22Rv1 (cell line): ENCODE results near the gene CORO2B.
A peak's percentile ranks its signal among the peaks of the same experiment; 100 is the strongest.

Experiments used
- H3K27ac ChIP-seq: fragments of 450-650 bp; 2 replicates; pipeline ENCODE4 v1.5.1; 2017
- ZFX ChIP-seq: fragments of 450-650 bp; IDR thresholded peaks from 2 replicates; pipeline ENCODE4 v1.6.1; 2017; ENCODE audit warnings: antibody characterized with exemption, borderline replicate concordance
- TF ChIP-seq, protein P1 (sequence below): fragments of 450-650 bp; IDR thresholded peaks from 2 replicates; pipeline ENCODE4 v1.5.1; 2017; ENCODE audit warnings: mild to moderate bottlenecking

The CORO2B gene

DNA sequence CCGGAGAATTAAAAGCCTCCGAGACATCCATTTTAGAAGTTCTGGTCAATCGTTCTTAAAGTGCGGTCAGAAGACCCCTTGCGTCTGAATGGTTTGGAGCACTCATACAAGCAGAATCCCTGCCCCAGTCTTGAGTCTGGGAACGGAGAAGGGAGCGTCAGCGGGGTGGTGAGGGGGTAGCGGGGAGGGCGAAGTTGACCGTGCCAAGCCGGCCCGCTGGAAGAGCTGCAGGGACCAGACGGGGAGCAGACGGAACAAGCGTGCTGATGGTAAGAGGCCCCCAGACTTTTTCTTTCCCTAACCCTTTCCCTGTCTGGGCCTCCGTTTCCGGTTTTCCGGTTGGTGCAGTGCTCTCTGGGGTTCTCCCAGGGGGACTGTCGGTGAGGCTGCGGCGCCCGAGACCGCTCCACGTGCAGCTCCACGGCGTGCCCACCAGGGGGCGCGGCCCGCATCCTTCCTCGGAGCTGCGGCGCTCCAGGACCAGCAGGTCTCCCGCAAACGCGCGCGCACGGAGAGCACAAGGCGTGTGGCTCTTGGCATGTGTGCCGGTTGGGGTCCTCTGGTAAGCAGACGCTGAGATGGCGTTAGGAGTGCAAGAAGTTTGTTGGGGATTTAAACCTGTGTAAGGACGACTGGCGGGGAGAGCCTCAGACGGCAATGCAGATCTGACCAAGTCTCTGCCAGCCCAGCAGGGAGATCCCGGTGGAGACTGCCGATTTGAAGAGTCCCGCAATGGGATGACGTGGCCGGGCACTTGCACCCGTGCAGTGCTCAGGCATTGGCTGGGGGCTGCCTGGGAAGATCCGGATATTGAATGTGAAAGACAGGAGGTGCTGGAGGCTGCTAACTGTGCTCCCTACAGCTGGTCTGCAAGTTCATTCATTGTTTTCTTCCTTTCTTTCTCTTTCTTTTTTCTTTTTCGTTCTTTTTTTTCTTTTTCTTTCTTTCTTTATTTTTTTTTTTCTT lies 19.2 kb upstream of the CORO2B start:
- no peak for TF ChIP-seq ZFX
- TF ChIP-seq, protein P1, sequence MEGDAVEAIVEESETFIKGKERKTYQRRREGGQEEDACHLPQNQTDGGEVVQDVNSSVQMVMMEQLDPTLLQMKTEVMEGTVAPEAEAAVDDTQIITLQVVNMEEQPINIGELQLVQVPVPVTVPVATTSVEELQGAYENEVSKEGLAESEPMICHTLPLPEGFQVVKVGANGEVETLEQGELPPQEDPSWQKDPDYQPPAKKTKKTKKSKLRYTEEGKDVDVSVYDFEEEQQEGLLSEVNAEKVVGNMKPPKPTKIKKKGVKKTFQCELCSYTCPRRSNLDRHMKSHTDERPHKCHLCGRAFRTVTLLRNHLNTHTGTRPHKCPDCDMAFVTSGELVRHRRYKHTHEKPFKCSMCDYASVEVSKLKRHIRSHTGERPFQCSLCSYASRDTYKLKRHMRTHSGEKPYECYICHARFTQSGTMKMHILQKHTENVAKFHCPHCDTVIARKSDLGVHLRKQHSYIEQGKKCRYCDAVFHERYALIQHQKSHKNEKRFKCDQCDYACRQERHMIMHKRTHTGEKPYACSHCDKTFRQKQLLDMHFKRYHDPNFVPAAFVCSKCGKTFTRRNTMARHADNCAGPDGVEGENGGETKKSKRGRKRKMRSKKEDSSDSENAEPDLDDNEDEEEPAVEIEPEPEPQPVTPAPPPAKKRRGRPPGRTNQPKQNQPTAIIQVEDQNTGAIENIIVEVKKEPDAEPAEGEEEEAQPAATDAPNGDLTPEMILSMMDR: peak; percentile 97
- no peak overlapping the region for H3K27ac ChIP-seq

DNA sequence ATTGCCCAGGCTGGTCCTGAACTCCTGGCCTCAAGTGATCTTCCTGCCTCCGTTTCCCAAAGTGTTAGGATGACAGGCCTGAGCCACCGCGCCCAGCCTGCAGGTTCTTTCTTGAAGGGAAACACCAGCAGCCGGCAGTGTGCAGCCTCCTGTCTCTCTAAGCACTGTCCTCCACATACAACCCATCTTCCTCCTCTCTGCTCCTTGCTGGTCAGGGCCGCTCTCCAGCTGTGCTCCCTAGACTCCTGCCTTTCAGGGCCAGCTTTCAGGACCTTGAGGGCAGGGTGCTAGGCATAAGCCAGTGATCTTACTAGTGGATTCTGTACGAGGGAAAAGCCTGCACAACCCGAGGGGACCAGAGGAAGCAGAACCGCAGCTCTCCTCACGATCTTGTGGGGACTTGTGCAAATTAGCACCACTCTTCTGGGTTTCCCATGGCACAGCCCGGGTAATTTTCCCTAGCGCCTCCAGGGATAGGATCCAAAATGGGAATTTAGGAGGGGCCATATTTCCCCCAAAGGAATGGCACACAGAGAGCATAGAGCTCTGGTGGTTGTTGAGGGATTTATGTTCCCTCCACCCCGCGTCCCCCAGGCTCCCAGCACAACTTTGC lies 18.2 kb upstream of the CORO2B start:
- TF ChIP-seq ZFX: no peak
- TF ChIP-seq, protein P1: no peak

DNA sequence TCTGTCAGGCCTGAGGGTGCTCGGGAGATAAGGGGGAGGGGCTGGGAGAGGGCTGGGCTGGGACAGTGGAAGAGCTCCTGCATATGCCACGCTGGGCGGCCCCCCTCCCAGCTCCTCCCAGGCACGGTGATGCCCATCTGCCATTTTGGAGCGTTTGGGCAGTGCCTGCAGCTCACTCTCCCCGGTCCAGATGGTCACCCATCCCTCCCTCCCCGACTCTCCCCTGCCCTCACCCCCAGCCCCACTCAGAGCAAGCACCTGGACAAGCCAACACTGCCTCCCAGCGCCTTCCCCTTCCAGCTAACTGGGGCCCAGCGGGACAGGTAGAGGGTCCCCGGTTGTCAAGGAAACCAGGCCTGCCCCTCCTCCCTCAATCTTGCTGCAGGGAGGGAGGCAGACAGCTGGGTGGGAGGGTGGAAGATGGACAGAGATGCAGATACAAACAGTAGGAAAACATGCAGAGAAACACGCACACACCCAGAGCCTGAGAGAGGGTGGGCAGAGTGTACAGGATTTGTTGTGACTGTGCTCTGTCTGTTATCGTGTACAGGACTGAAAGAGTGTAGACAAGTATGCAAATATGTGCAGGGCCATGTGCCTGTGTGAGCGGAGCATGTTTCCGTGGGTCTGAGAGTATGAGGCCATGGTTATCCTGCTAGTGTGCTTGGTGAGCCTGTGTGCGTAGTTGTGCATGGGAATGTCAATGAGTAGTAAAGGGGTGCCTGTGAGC lies 17.5 kb upstream of the CORO2B start:
- no peak for TF ChIP-seq ZFX
- TF ChIP-seq, protein P1: no peak
- H3K27ac ChIP-seq: no peak overlapping the region

More for the DNA sequence above, 18.2 kb upstream of the CORO2B start:
- no peak overlapping the region for H3K27ac ChIP-seq

DNA sequence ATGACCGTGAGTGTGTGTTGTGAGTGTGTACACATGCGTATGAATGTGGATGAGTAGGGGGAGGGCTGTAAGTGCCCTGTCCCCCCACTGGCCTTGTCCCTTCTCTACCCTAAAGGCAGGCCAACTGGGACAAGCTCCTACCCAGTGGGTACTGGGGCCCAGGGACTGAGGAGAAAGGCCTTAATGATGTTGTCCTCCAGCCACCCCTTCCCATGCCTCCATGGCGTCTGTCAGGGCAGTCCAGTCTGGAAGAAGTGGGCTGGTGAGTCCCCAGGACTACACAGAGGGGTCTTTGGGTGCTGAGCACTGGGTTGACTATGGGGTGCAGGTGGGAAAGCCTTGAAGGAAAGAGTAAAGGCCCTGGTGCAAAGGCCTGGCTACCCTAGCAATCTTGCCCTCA lies 16.9 kb upstream of the CORO2B start:
- no peak for TF ChIP-seq ZFX
- TF ChIP-seq, protein P1: no peak
- no peak overlapping the region for H3K27ac ChIP-seq

DNA sequence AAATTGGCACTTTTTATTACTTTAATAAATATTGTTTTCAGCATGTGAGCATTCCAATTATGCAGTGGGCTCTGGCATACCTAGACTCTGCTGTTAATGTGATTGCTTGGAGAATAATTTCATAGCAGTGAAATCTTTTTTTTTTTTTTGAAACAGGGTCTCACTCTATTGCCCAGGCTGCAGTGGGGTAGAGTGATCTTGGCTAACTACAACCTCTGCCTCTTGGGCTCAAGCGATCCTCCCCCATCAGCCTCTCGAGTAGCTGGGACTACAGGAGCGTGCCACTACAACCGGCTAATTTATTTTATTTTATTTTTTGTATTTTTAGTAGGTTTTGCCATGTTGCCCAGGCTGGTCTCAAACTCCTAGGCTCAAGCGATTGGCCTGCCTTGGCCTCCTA lies 14.6 kb upstream of the CORO2B start:
- no peak overlapping the region for H3K27ac ChIP-seq
- TF ChIP-seq ZFX: no peak
- TF ChIP-seq, protein P1: no peak

DNA sequence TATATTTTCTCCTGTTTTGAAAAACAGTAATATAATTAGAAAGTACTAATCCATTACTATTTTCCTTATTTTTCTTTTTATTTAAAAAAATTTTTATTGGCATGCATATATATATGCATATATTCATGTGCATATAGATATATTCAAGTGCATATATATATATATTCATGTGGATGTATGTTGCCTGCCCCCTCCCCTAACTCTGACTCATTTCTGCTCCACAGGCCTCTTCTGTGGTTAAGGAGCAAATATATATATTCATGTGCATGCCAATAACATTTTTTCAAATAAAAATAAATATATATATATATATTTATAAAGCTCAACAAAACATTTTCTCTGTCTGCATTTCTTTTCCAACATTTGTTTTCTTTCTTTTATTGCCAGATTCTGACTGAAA lies 13.6 kb upstream of the CORO2B start:
- TF ChIP-seq, protein P1: no peak
- TF ChIP-seq ZFX: no peak
- no peak overlapping the region for H3K27ac ChIP-seq
